Esophagus squamous epithelium (tissue), 5 donors: Measurements from ENCODE around the gene MIEN1. TPM values are rescaled to one million over a fixed set of nuclear protein-coding genes. Genes with fewer than 3 reads are reported as not detected.
A peak's percentile ranks its signal among the peaks of the same experiment; 100 is the strongest.

Experiments
- DNase-seq: peaks from one replicate; lab custom pipeline; 2025; lab: John Stamatoyannopoulos, UW
- H3K27ac ChIP-seq, 4 donors: fragments of 200-600 bp; sonication (generic); one replicate each; pipeline ENCODE4 v1.5.1; 2016 to 2019; ENCODE audit warnings: mild to moderate bottlenecking in 1 of 4
- H3K27me3 ChIP-seq, 4 donors: fragments of 200-600 bp; sonication (generic); 1 replicate in 3 of 4; 2 replicates in 1 of 4; pipeline versions ENCODE4 v1.5.1 to v1.6.0; 2017 to 2021; ENCODE audit warnings: antibody characterized with exemption in 1 of 4
- H3K36me3 ChIP-seq, 3 donors: fragments of 200-600 bp; sonication (generic); one replicate each; pipeline ENCODE4 v1.5.1; 2016 to 2019
- H3K4me1 ChIP-seq, 3 donors: fragments of 200-600 bp; sonication (generic); one replicate each; pipeline ENCODE4 v1.5.1; 2017 to 2019
- H3K4me3 ChIP-seq, 4 donors: fragments of 200-600 bp; sonication (generic); 1 replicate in 3 of 4; 2 replicates in 1 of 4; pipeline ENCODE4 v1.5.1; 2016 to 2019; ENCODE audit warnings: mild to moderate bottlenecking in 2 of 4, moderate library complexity in 1 of 4
- H3K9me3 ChIP-seq, 3 donors: fragments of 200-600 bp; sonication (generic); one replicate each; pipeline ENCODE4 v1.5.1; 2016 to 2019
- POLR2A ChIP-seq, 4 donors: fragments of 450-650 bp; IDR thresholded peaks; one replicate each; pipeline ENCODE4 v1.6.1; 2017; ENCODE audit warnings: antibody characterized with exemption in 4 of 4, mild to moderate bottlenecking in 4 of 4, moderate library complexity in 3 of 4
- WGBS, 2 donors: methylation state at CpG; one replicate each; pipeline ENCODE4 v1.1.5; 2018; 5-methylcytosine and 5-hydroxymethylcytosine counted together
- intact Hi-C: fragments of 100-400 bp; cut with DNase I; formaldehyde crosslinking; loops from one replicate; pipeline ENCODE4 v1.15.0; 2022
- total RNA-seq, 4 donors: library from RNA; depleted of rRNA; stranded (reverse); fragments of >200 nt; gene quantifications; one replicate each; pipeline ENCODE4 v1.1.0, GENCODE V29; 2016
- TF ChIP-seq, protein P1 (sequence below), 6 experiments: fragments of 450-650 bp in 4 of 6; fragments of 200-600 bp in 2 of 6; sonication (generic) in 2 of 6; IDR thresholded peaks; one replicate each; pipeline ENCODE4 v1.5.1; 2016 to 2019; ENCODE audit warnings: antibody characterized with exemption in 6 of 6, mild to moderate bottlenecking in 4 of 6, moderate library complexity in 4 of 6
- donor health status: DM: yes; HTN: yes; CAD: no.

The MIEN1 gene
- total RNA-seq, 4 donors from 2014 or later = 44.4 to 55.2 (median 53.2) TPM

DNA sequence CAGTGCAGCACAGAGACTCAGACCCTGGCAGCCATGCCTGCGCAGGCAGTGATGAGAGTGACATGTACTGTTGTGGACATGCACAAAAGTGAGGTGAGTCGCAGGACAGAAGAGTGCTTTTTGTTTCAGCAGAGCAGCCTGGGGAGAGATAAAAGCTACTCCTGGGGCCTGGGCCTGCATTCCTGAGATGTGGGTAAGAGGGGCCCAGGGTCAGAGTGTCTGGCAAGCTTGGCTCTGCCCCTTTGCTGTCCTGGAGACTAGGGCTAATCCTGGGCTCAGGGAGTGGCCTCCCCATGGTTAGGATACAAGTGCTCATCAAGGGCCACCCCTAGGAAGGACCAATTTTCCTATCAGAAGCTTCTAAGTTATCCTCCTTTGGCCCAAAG, 35.2 kb downstream of the MIEN1 start:
- intact Hi-C loops = no loop called here
- Histone ChIP-seq H3K27me3 (peaks cover 0 to 7% (median 0%) of the 10 kb centered on the region in 4 donors), H3K4me1 (peaks cover 5 to 14% (median 7%) of the 10 kb centered on the region in 3 donors), H3K36me3 (no peaks in the 10 kb centered on the region), H3K27ac (no peak overlapping the region), H3K9me3 (no peaks in the 10 kb centered on the region), H3K4me3 (no peak overlapping the region)
- no peak for DNase-seq
- 96 to 100% methylated on average over 2 of the region's 2 CpGs for WGBS, 2 donors
- TF ChIP-seq, protein P1, sequence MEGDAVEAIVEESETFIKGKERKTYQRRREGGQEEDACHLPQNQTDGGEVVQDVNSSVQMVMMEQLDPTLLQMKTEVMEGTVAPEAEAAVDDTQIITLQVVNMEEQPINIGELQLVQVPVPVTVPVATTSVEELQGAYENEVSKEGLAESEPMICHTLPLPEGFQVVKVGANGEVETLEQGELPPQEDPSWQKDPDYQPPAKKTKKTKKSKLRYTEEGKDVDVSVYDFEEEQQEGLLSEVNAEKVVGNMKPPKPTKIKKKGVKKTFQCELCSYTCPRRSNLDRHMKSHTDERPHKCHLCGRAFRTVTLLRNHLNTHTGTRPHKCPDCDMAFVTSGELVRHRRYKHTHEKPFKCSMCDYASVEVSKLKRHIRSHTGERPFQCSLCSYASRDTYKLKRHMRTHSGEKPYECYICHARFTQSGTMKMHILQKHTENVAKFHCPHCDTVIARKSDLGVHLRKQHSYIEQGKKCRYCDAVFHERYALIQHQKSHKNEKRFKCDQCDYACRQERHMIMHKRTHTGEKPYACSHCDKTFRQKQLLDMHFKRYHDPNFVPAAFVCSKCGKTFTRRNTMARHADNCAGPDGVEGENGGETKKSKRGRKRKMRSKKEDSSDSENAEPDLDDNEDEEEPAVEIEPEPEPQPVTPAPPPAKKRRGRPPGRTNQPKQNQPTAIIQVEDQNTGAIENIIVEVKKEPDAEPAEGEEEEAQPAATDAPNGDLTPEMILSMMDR (IDR thresholded peaks at IDR 0.05) = no peak
- TF ChIP-seq POLR2A (IDR thresholded peaks at IDR 0.05) = no peak

DNA sequence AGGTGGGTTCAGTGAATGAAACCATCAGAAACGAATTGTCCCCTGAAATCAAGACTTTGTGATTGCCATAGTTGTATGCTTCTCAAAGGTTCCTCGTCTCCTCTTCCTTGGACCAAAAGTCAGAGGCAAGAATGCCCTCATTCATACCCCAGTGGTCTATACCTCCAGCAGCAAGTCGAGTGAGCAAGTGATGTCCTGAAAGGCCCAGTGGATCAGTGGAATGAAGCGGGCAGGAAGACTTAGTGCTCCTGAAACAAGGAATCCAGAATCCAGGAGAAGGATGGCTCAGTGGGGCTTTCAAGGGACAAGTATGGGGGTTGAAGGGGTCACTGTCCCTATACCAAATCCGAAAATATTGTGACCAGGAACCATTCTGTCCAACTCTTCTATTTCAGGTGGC, 35.7 kb downstream of the MIEN1 start:
- no peak for TF ChIP-seq POLR2A (IDR thresholded peaks at IDR 0.05)
- TF ChIP-seq, protein P1 (IDR thresholded peaks at IDR 0.05) = no peak
- 76 to 77% methylated on average over 5 of the region's 5 CpGs for WGBS, 2 donors

DNA sequence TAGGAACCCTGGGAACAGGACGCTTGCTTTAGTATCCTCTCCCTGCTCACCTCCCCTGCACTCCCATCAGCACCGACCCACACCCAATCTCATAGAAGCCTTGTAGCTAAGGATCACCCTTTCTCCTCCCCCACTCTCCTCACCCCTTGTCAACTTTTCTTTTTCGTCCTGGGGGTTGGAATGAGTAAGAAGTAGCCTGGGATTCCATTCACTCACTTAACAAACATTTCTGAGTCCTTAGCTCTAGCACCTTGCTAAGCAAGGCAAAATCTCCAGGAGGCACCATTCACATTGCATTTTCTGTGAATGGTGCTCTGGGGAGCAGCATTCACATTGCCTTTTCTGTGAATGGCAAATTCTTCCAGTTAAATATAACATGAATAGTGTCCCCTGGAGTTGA, 41.4 kb downstream of the MIEN1 start:
- TF ChIP-seq, protein P1 (IDR thresholded peaks at IDR 0.05) = no peak
- TF ChIP-seq POLR2A (IDR thresholded peaks at IDR 0.05) = no peak
- H3K4me3 ChIP-seq = peak overlapping the region in 2 of 4 donors; percentile 78 to 86
- H3K27ac ChIP-seq = peak overlapping the region in 2 of 4 donors; percentile 93
- intact Hi-C loops = no loop called here
- peaks cover 0 to 19% (median 0%) of the 10 kb centered on the region in 3 donors for H3K36me3 ChIP-seq
- H3K9me3 ChIP-seq = no peaks in the 10 kb centered on the region
- no peak for DNase-seq
- H3K27me3 ChIP-seq = no peaks in the 10 kb centered on the region
- WGBS, 2 donors = 35 to 47% methylated on average over 3 of the region's 3 CpGs
- H3K4me1 ChIP-seq = peaks cover 10 to 43% (median 13%) of the 10 kb centered on the region in 3 donors

More for the DNA sequence above, 35.7 kb downstream of the MIEN1 start:
- Histone ChIP-seq H3K4me3 (no peak overlapping the region), H3K36me3 (no peaks in the 10 kb centered on the region), H3K4me1 (peaks cover 5 to 13% (median 5%) of the 10 kb centered on the region in 3 donors), H3K9me3 (no peaks in the 10 kb centered on the region), H3K27ac (no peak overlapping the region), H3K27me3 (peaks cover 0 to 2% (median 0%) of the 10 kb centered on the region in 4 donors)
- intact Hi-C loops = no loop called here
- DNase-seq = no peak

DNA sequence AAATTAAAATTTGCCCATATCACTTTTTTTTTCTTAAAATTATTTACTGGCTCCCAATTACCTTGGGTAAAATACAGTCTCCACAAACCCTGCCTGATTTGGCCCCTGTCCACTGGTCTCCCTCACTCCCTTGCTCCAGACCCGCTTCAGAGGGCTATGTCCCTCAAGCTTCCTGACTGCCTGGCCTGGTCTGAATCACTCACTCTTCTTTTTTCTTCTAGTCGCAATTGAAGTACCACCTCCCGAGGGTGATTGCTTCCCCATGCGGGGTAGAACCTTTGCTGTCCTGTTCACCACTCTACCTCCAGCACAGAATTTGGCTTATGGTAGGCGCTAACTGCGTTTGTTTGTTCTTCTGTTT, 41.9 kb downstream of the MIEN1 start:
- WGBS, 2 donors = 20 to 29% methylated on average over 6 of the region's 6 CpGs
- Histone ChIP-seq H3K4me1 (peaks cover 10 to 43% (median 13%) of the 10 kb centered on the region in 3 donors), H3K36me3 (peaks cover 0 to 24% (median 2%) of the 10 kb centered on the region in 3 donors), H3K9me3 (no peaks in the 10 kb centered on the region), H3K4me3 (peak overlapping the region; percentile 58 to 86 (median 78)), H3K27me3 (no peaks in the 10 kb centered on the region), H3K27ac (peak overlapping the region; percentile 86 to 96 (median 93))
- no peak for DNase-seq
- no peak for TF ChIP-seq POLR2A (IDR thresholded peaks at IDR 0.05)
- TF ChIP-seq, protein P1 (IDR thresholded peaks at IDR 0.05) = no peak
- intact Hi-C loops = no loop called here

DNA sequence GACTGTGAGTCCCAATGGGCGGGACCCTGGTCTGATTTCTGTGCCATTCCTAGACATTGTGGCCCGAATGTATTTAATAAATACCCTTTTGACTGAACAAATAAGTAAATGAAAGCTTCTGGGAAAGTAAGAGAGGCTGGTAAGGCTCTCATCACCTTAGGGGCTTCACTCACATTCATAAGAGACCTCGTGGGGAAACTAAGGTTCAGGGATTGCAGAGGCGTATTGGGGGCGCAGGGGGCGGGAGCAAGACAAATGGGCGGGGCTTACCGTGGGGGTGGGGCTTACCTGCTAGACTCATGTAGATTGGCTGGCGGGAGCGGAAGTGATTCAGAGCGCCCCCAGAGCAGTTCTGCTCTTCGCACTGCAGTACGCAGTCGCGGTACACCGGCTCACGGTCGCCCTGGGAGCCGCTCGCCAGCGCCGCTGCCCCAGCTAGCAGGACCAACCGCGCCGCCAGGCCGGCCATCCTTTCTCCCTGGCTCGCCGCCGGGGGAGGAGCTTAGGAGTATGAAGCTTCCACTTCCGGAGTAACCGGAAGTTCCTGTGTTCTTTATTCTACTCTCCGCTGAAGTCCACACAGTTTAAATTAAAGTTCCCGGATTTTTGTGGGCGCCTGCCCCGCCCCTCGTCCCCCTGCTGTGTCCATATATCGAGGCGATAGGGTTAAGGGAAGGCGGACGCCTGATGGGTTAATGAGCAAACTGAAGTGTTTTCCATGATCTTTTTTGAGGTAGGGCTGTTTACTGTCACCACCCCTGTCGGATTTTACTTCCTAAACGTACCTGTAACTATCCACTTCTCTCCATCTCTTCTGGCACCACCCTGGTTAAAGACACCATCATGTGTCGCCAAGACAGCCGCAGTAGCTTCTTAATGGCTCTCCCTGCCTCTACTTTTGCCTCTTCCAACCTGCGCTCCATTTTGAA, 42.5 kb downstream of the MIEN1 start, which contains the start of gene PGAP3:
Gene PGAP3, minus strand, starts transcription at position 512 of the 929 bp plus-strand sequence. Its CDS starts 43 bp downstream, at position 469.
- TF ChIP-seq, protein P1 (IDR thresholded peaks at IDR 0.05) = no peak
- TF ChIP-seq POLR2A (IDR thresholded peaks at IDR 0.05) = peak in 2 of 4 donors; percentile 37 to 65
- 2 to 3% methylated on average over 25 to 35 of the region's 45 CpGs for WGBS, 2 donors
- no peaks in the 10 kb centered on the region for H3K9me3 ChIP-seq

More for the DNA sequence above, 42.5 kb downstream of the MIEN1 start, which contains the start of gene PGAP3:
- Histone ChIP-seq H3K4me3 (peak within 1 kb of the TSS; percentile 58 to 86 (median 78)), H3K4me1 (peaks cover 10 to 43% (median 13%) of the 10 kb centered on the region in 3 donors), H3K27ac (peak within 1 kb of the TSS; percentile 86 to 96 (median 93)), H3K27me3 (no peaks in the 10 kb centered on the region), H3K36me3 (peaks cover 0 to 31% (median 5%) of the 10 kb centered on the region in 3 donors)
- intact Hi-C loops = no loop called here
- DNase-seq = no peak
